ENCODE results near the gene CENPI.

DNA sequence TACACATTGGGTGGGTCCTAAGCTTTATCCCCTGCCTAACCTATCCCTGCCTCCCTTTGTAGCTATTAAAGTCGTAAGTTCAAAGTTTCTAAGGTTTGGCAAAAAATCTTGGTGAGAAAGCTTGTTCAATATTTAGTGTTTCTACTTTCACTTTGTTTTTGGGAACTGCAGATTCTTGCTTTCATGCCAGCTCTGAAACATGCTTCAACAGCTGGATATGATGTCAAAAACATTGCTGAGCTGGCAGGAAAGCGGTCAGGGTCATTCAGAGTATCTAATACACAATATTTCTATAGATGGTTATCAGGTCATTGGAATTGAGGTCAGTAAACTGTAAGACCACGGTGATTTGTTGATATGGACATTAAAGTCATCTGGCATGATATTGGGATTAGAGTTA is 19.7 kb downstream of the CENPI start:
- TF ChIP-seq, protein P1, sequence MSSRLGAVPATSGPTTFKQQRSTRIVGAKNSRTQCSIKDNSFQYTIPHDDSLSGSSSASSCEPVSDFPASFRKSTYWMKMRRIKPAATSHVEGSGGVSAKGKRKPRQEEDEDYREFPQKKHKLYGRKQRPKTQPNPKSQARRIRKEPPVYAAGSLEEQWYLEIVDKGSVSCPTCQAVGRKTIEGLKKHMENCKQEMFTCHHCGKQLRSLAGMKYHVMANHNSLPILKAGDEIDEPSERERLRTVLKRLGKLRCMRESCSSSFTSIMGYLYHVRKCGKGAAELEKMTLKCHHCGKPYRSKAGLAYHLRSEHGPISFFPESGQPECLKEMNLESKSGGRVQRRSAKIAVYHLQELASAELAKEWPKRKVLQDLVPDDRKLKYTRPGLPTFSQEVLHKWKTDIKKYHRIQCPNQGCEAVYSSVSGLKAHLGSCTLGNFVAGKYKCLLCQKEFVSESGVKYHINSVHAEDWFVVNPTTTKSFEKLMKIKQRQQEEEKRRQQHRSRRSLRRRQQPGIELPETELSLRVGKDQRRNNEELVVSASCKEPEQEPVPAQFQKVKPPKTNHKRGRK (CRISPR knock-in tag; IDR thresholded peaks at IDR 0.05; ENCODE audit: borderline replicate concordance) = no peak
- TF ChIP-seq, protein P2, sequence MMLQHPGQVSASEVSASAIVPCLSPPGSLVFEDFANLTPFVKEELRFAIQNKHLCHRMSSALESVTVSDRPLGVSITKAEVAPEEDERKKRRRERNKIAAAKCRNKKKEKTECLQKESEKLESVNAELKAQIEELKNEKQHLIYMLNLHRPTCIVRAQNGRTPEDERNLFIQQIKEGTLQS (CRISPR knock-in tag; conservative IDR thresholded peaks at IDR 0.05) = no peak
- TF ChIP-seq TEAD1 (CRISPR knock-in tag; IDR thresholded peaks at IDR 0.05) = no peak
- TF ChIP-seq, protein P3, sequence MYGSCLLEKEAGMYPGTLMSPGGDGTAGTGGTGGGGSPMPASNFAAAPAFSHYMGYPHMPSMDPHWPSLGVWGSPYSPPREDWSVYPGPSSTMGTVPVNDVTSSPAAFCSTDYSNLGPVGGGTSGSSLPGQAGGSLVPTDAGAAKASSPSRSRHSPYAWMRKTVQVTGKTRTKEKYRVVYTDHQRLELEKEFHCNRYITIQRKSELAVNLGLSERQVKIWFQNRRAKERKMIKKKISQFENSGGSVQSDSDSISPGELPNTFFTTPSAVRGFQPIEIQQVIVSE (CRISPR knock-in tag; IDR thresholded peaks at IDR 0.05; ENCODE audit: borderline replicate concordance) = no peak
